Retinal pigment epithelial cell (primary cell): Measurements from ENCODE around the gene TMCC1.

Experiments used
- DNase-seq: peaks from one replicate; pipeline ENCODE4 v3.0.0-alpha.2; 2010; ENCODE audit warnings: low read depth
- H3K4me3 ChIP-seq: 2 replicates; pipeline ENCODE4 v1.5.1; 2011; ENCODE audit warnings: mild to moderate bottlenecking, low read length, control low read depth, moderate library complexity
- CTCF ChIP-seq: conservative IDR thresholded peaks from 2 replicates; pipeline ENCODE4 v1.5.1; 2011; ENCODE audit warnings: low read depth, low read length, control low read depth, inconsistent platforms

The TMCC1 gene

GRCh38 chr3:129605922-129606635 lies 287.4 kb downstream of the TMCC1 start:
- TF ChIP-seq CTCF = no peak
- DNase-seq = no peak
- H3K4me3 ChIP-seq = peak overlapping the region; percentile 72

- no peak for TF ChIP-seq CTCF
- no peak for DNase-seq
- peak overlapping the region; percentile 72 for H3K4me3 ChIP-seq
These were observed 288.1 kb downstream of the TMCC1 start for GRCh38 chr3:129605203-129605921.

- H3K4me3 ChIP-seq = peak overlapping the region; percentile 72
- no peak for TF ChIP-seq CTCF
- no peak for DNase-seq
These were observed 288.7 kb downstream of the TMCC1 start for GRCh38 chr3:129604767-129605166.

GRCh38 chr3:129603991-129604749 lies 289.3 kb downstream of the TMCC1 start:
- no peak for TF ChIP-seq CTCF
- H3K4me3 ChIP-seq = peak overlapping the region; percentile 72

GRCh38 chr3:129603561-129603942 lies 290.0 kb downstream of the TMCC1 start:
- peak overlapping the region; percentile 72 for H3K4me3 ChIP-seq
- TF ChIP-seq CTCF = no peak

More at GRCh38 chr3:129603991-129604749, 289.3 kb downstream of the TMCC1 start:
- no peak for DNase-seq

GRCh38 chr3:129602730-129603560 lies 290.6 kb downstream of the TMCC1 start:
- H3K4me3 ChIP-seq = peak overlapping the region; percentile 72
- peak; percentile 83 for DNase-seq
- TF ChIP-seq CTCF = no peak

More at GRCh38 chr3:129603561-129603942, 290.0 kb downstream of the TMCC1 start:
- DNase-seq = no peak
